SHP77 (cell line): ENCODE results near the gene MRPL55.

ENCODE experiments used
- DNase-seq, 2 experiments: peaks; one replicate each; lab custom pipeline; 2025; lab: John Stamatoyannopoulos, UW

The MRPL55 gene

DNA sequence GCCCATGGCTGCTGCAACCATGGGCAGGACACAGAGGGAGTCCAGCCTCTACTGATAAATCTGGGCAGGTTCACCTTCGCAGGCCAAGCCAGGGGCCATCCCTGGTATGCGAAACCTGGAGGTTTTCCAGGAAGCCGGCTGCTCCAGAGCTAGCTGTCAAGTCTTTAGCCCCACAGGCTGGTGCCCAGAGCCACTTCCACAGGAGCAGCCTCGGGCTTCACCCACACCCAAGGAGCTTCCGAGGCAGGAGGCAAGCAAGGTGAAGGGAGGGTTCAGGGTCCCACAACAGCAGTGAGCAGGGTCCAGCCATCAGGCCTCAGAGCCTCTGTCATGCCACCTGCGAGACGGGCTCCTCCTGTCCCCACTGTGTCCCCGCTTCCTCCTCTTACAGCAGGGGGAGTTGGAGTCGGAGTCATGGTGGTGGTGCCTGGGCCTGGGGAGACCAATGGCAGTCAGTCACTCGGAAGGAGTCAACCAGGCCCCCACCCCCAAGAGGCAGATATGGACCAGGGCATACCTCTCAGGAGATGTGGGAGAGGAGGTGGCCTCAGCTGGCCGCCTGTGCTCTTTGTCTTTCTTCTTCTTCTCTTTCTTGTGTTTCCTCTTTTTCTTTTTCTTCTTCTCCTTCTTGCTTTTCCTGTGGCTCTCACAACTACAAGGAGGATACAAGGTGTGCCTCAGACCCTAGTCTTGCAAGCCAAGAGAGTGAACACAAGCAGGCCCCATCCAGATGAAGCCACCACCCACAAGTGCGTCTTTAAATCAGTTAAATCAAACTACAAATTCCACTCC lies 8.1 kb downstream of the MRPL55 start:
- no peak for DNase-seq

DNA sequence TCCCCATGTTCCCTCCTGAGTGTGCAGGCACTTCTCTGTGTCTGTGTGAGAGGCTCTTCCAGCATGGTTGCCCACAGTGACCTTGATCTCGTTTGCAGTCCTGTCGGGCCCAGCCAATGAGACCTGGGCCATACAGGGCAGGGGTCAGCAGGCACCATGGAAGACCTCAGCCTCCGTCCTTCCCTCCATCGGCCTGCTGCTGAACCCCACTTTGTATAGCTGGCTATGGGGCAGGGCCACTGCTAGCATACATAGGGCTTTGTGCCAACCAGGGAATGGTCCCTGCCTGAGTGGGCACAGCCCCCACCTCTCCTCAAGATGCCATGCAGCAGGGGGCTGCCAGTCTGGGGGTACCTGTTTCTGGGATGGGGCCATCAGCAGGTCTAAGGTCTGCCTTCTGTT lies 9.8 kb downstream of the MRPL55 start:
- DNase-seq, result no peak

DNA sequence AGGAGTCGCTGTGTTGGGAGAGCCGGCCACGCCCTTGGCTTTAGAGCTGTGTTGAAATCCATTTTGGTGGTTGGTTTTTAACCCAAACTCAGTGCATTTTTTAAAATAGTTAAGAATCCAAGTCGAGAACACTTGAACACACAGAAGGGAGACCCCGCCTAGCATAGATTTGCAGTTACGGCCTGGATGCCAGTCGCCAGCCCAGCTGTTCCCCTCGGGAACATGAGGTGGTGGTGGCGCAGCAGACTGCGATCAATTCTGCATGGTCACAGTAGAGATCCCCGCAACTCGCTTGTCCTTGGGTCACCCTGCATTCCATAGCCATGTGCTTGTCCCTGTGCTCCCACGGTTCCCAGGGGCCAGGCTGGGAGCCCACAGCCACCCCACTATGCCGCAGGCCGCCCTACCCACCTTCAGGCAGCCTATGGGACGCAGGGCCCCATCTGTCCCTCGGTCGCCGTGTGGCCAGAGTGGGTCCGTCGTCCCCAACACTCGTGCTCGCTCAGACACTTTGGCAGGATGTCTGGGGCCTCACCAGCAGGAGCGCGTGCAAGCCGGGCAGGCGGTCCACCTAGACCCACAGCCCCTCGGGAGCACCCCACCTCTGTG lies 10.7 kb downstream of the MRPL55 start:
- no peak for DNase-seq

DNA sequence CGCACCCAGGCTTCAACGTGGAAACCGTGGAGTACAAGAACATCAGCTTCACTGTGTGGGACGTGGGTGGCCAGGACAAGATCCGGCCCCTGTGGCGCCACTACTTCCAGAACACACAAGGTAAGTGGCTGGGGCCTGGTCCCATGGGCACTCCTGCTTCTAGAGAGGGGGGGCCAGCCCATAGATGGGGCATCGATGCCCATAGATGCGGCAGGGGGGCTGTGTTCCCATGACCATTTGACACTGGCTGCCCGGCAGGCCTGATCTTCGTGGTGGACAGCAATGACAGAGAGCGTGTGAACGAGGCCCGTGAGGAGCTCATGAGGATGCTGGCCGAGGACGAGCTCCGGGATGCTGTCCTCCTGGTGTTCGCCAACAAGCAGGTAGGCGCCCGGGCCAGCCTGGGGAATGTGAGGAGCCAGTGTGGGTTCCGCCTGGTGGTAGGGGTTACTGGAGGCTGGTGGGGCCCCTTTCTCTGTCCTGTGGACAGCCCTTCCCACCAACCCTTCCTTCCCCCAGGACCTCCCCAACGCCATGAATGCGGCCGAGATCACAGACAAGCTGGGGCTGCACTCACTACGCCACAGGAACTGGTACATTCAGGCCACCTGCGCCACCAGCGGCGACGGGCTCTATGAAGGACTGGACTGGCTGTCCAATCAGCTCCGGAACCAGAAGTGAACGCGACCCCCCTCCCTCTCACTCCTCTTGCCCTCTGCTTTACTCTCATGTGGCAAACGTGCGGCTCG lies 11.6 kb downstream of the MRPL55 start:
- no peak for DNase-seq

DNA sequence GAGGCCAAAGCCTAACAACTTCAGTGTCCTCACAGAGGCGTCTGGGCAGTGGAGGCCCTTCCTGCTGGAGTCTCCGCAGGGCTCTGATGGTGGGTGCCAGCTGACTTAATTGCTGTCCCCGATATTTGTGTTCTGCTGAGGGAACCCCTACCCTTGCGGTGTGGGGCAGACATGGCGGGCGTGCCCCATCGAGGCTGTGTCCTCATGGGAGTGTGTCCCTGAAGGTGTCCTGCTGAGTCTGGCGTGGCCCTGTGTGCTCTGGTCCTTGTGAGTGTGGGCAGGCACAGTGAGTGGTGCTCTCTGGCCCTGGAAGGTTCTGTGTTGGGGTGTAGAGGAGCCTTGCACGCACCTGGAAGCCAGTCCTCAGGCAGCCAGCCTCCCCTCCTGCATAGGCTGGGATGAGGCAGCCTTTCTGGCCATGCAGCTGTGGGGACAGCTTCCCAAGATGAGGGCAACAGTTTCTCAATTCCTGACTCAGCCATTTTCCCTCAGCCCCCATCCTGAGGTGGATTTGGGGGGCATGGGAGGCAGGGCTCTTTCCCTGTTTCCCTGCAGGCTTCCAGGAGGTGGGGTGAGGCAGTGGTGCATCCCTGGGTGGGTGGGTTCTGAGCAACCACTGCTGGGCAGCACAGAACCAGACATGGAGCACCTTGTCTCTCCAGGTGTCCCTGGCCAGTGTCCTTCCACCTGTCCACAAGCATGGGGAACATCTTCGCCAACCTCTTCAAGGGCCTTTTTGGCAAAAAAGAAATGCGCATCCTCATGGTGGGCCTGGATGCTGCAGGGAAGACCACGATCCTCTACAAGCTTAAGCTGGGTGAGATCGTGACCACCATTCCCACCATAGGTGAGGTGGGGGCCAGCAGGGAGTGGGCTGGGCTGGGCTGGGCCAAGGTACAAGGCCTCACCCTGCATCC lies 12.4 kb downstream of the MRPL55 start:
- no peak for DNase-seq

DNA sequence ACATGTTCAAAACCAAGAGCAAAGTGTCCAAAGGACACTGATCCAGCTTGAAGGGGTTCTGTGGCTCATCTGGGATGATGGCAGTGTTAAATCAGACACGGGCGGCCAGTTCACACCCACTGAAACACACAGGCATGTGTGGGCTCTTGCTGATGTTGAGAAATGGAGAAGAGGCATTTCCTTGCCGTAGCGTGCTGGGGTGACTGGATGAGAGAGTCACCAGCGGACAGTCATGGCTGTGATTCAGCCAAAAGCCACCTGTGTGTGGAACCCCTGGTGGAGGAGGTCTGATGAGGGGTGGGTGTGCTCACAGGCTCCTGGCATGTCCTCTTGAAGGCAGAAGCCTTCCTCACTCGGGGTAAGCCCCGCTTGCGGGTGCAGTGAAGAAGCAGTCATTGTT lies 13.2 kb downstream of the MRPL55 start:
- no peak for DNase-seq

DNA sequence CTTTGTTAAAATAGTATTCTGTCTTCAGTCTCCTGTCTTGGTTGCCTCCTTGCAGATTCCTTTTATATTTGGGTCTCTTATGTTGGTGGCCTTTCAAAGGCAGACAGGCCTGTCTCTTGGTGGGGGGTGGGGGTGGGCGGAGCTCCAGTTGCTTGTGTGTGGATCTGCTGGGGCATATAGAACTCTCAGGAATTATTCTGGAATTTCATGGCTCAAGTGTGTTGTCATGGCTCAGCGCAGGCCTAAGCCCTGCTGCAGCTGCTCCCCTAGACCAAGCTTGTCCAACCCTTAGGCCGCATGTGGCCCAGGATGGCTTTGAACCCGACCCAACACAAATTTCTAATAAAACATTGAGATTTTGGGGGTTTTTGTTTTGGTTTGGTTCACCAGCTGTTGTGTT lies 13.9 kb downstream of the MRPL55 start:
- DNase-seq, result no peak

DNA sequence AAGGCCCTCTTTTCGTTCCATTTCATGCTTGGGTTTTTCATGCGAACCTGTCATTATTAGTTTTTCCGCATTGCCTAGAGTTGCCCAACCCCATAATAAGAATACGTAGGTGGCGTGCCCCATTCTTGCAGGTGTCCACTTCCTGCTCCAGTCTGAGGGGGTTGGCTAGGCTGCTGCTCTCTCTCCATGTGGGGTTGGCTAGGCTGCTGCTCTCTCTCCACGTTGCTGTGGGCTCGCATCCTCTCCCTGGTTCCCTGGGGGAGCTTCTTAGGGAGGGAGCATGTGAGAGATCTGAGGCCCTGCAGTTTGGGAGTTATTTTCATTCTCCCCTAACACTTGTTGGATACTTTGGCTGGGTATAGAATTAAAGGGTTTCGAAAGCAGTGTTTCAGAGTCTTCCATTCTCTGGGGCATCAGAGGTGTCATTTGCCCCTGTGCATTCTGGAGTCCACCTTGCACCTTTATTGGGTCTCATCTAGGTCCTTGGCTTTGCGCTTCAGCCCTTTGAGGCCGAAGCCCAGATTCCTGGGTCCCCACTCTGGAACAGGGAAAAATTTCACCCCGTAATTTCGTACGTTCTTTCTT lies 14.6 kb downstream of the MRPL55 start:
- DNase-seq, result no peak

DNA sequence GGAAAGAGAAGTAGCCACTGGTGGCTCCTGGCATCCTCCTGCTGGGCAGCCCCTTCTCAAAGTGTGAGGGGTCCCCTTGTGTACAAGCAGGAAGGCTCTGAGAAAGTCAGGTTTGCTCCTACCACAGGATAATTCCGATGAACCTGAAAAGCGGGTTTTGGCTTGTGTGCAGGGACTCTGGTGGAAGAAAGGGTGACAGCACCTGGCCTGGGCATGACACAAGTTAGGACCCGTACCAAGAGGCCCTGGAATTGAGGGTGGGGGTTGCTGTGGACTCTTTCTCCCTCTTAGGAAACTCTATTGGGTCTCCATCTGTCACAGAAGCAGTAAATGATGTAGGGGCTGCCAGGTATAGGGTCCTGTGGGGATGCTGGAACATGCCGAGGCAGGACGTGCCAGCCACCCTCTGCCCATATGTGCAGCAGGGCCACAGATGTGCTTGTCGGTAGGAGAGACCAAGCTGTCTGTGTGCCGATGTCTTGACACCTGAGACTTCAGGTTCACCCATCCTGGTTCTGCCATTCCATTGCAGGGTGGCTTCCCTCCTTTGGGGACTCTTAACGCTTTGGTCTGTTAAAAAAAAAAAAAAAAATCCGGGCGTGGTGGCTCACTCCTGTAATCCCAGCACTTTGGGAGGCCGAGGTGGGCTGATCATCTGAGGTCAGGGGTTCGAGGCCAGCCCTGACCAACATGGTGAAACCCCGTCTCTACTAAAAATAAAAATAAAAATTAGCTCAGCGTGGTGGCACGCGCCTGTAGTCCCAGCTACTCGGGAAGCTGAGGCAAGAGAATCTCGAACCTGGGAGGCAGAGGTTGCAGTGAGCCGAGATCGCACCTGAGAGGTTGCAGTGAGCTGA lies 15.8 kb downstream of the MRPL55 start:
- DNase-seq, result no peak

DNA sequence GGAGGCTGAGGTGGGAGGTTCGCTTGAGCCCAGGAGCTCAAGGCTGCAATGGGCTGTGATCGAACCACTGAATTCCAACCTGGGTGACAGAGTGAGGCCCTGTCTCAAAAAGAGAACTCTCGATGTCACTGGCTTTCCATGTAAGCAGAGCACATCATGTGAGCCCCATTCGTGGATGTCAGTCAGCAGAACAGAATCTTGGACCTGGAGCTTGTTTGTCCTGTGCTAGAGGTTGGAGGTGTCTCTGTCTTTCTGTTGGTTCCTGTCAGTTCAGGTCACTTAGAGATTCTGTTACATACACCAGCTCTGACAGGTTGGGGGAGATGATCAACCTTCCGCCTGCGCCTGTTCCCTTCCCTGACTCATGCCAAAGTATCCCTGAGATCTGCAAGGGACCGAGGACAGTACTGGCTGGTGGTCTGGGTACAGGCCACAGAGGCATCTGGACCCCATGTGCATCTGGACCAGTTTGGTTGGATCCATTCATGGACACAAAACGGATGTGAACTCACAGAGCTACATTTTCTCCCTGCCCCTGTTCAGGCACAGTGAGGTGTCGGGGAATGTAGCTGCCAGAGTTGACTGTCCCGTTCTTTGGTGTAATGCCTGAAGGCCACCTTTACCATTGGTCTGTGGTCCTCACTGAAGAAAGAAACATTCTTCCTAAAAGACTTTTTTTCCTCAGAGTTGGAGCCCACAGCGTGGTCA lies 16.6 kb downstream of the MRPL55 start:
- no peak for DNase-seq

DNA sequence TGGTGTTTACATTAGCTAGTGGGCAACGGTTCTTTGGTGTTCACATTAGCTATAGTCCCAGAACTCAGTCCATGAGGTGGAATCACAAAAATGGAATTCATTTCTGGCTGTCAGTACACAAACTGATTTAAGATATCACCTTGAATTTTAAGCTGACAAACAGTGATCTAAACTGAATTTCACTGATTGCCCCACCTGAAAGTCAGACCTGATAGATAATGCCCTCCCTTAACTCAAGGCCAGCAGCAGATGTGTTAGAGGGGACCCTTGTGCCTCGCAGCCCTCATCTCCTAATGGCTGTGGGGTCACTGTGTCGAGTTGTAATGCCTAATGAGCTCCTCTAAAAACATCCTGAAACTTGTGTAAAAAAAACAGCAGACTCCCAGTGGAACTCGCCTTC lies 18.0 kb downstream of the MRPL55 start:
- DNase-seq, result no peak

DNA sequence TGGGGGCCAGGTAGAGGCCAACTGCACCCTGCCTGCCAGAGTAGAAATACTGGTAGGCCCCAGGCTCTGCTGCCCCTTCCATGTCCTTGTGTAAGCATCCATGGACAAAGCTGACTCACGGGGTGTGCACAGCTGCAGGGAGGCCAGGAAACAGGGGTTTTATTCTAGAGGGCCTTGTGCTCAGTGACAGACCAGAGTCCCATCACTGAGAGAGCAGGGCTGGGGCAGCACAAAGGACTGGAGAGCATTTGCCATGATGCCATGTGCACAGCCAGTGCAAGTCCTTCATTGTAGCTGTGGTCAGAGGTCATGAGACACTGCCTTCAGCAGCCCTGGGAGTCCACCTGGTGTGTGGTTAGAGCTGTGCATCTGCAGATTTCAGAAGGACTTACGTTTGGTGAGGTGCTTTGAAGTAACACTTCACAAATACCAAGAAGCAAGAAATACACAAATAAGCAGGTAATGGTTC lies 18.5 kb downstream of the MRPL55 start:
- DNase-seq, result no peak

DNA sequence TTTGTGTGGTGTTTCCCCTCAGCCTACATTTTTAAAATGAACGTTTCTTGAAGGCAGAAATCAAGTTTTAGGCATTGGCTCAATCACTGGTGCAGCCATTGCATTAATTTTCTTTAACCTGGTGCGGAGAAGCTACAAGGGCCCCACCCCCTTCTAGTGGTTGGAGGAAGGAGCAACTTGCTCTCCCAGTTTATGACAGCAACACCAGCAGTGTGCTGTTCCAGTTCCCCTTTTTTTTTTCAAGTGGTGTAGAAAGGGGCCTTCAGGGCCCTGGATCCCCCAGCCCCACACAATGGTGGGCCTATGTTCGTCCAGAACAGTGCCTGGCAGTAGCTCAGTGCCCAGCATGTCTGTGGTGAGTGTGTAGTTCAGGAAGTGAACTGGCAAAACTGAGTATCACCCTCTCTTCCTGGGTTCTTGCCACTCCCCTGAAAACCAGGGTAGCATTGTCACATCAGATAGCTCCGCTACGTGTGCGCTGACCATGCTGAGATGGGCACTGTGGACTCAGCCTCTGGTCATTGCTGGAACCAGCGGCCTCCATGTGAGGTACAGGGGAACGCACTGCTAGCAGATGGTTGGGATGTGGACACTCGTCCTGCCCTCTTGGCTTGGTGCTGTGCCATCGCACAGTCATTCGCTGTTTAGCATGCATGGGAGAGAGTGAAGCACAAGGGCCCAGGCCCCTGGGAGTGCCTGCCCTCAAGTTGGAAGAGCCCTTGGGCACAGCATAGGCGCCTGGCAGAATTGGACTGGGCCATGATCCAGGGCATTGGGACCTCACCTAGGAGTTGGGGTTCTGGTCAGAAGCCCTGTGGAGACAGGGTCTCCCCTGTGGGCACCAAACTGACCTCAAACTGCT lies 19.3 kb downstream of the MRPL55 start:
- DNase-seq, result no peak

DNA sequence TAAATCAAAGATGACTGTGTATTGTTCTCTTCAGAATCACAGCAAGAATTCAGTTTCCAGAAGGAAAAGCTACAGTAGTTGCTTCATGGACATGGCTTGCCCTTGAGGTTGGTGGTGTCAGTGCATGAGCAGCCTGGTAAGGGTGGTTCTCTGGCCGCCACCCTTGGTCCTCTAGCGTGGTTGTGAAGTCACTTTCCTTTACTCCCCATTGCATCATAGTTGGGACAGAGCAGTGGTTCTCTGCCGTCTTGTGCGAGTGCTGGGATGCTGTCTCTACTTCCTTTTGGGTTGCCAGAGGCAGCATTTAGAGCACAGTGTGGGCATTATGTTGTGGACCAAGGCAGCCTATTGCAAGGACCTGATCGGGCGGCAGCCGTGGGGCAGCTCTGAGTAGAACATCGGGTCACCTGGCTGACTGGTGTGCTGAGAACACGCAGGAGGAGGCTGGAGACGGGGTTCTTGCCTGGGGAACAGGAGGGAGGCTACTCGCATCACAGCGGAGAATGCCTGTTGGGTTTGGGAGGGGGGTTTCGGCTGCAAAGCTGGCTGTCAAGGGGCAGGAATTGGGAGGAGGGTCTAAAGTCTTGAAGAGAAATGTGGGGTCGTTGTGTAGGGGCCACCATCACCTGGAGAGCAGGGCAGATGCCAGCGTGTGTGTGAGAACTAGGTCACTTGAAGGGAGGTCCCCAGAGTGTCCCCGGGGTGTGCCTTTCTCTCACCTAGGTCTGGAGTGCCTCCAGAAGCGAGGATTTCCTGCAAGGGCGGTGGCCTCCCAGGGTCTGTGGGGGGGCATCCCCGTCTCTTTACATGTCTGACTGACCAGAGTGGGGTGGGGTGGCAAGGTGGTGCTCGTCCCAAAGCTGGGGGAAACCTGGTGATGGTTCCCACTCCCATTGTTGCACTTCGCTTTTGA lies 20.3 kb downstream of the MRPL55 start:
- no peak for DNase-seq

DNA sequence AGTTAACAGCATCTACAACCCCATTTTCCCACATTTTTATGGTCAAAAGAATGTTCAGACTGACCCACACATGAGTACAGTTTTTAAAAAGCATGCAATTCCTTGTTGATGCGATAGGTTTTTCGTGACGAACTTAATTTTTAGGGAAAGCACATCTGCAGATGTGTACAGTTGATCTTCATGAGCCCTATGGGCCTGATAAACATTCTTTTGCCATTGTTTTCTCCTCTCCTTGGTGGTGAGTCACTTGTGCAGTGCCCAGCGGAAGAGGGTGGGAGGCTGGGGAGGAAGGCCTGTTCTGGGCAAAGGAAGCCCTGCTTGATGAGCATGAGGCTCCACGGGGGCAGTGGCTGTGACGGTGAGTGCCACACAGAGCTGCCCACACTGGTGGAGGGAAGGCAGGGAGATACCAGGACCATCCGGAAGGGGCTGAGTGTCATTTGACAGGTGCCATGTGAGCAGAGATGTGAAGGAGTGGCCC lies 21.3 kb downstream of the MRPL55 start:
- DNase-seq, result no peak

DNA sequence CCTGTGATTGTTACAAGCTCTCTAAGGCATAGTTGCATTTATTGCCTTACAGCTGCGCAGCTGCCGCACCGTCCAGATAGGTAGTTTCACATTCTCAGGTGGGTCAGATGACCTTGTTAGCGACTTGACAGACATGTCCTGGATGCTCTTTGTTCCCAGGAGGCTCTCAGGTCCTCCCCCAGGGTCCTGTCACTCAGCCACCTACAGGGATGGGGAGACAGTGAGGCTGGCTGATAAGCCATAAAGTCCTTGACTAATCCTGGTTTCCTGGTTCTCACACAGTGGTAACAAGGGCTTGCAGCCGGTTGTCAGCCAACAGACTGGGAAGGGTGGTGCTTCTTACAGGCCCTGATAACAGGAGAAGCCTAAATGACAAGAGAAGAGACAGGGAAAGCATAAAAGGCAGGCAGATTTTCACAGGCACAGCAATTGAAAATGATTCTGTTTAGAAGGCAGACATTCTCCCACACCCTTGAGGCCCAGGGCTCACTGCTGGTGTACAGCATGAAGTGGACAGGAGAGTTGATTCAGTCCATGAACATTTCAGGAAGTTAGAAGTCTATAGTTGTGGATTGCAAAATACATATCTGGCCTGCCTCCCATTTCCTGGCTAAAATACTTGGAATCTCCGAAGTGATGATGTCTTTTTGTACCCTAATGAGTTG lies 23.7 kb downstream of the MRPL55 start:
- no peak for DNase-seq

DNA sequence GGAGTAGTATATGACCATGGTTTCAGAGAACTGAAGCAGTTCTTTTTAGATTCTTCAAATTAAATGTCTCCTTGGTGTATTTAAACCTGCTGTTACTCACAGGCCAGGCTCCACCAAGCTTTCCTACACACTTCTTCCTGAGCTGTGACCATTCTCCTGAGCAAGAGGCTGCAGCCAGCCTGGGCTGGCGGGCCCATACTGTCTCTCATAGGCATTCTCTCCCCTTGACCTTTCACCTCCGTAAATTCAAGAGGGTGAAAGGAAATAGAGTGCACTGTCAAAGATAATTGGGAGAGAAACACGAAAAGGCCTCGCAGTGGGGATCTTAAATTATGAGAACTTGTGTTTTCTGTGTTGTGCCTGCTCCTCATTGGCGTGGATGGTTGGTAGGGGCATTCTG lies 24.3 kb downstream of the MRPL55 start:
- DNase-seq, result no peak
